ENCODE data around the gene PIP4K2B.

PIP4K2B gene

DNA sequence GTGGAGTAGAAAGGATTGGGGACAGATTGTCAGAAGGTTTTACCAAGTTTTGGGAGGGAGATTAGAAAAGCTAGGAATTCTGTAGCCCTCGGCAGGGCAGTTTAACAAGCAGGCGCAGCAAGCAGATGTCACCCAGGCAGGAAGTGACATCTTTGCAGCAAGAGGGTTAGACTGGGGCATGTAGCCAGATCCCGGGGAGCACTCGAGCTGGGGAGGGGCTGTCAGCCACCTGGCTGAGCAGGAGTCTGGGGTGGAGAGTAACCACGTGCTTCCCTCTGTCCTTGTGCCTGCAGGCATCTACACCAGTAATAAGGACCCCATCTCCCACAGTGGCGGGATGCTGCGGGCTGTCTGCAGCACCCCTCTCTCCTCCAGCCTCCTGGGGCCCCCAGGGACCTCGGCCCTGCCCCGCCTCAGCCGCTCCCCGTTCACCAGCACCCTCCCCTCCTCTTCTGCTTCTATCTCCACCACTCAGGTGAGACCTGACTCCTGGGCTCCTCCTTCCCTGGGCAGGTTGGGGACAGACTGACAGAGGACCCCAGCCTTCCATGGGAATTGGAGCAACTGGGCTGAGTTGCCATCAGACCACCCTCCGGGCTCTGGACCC, 82.1 kb downstream of the PIP4K2B start:
- Mint-ChIP-seq H3K9me3 (ENCODE audit: low read depth) (no peaks in the 10 kb centered on the region), H3K4me1 (ENCODE audit: low read depth) (peaks cover 36% of the 10 kb centered on the region), H3K4me3 (no peak overlapping the region), H3K27ac (no peak overlapping the region), H3K36me3 (peaks cover 7% of the 10 kb centered on the region), H3K27me3 (no peaks in the 10 kb centered on the region)

DNA sequence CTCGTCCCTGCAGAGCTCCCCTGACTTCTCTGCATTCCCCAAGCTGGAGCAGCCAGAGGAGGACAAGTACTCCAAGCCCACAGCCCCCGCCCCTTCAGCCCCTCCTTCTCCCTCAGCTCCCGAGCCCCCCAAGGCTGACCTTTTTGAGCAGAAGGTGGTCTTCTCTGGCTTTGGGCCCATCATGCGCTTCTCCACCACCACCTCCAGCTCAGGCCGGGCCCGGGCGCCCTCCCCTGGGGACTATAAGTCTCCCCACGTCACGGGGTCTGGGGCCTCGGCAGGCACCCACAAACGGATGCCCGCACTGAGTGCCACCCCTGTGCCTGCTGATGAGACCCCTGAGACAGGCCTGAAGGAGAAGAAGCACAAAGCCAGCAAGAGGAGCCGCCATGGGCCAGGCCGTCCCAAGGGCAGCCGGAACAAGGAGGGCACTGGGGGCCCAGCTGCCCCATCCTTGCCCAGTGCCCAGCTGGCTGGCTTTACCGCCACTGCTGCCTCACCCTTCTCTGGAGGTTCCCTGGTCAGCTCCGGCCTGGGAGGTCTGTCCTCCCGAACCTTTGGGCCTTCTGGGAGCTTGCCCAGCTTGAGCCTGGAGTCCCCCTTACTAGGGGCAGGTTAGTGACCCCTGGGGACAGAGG, 82.9 kb downstream of the PIP4K2B start:
- Mint-ChIP-seq H3K36me3 (peaks cover 7% of the 10 kb centered on the region), H3K9me3 (ENCODE audit: low read depth) (no peaks in the 10 kb centered on the region), H3K4me1 (ENCODE audit: low read depth) (peaks cover 37% of the 10 kb centered on the region), H3K4me3 (no peak overlapping the region), H3K27ac (no peak overlapping the region), H3K27me3 (no peaks in the 10 kb centered on the region)

Measured in activated naive CD8-positive, alpha-beta T cell (primary cell).